OCI-LY3 (cell line): Measurements from ENCODE around the gene MTA1.

ENCODE experiments used
- EZH2phosphoT487 ChIP-seq: fragments of 200-600 bp; shearing (Covaris generic); IDR thresholded peaks from 2 replicates; pipeline ENCODE4 v1.6.1; 2018; ENCODE audit warnings: antibody characterized with exemption, mixed run types, low read depth
- TF ChIP-seq, protein P1 (sequence below): fragments of 200-600, 300-600 bp; sonication (generic); IDR thresholded peaks from 2 replicates; pipeline ENCODE4 v1.5.1; 2014; ENCODE audit warnings: antibody characterized with exemption, low read length, low read depth

DNA sequence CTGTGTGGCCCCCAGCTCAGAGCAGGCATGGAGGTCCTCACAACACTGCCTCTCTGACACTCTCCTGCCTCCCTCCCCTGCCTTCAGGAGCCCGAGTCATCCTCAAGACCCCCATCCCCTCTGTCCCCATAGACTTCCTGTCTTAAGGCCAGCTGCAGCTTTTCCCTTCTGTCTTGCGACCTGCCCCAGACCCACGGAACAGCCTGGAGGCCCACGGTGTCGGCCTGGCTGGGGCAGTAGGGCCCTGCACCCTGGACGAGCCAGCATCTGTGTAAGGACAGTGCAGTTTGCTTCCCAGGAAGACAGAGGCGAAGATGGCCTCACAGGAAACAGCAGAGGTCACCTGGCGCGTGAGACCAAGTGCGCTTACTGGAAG lies 81.1 kb downstream of the MTA1 start:
- TF ChIP-seq, protein P1, sequence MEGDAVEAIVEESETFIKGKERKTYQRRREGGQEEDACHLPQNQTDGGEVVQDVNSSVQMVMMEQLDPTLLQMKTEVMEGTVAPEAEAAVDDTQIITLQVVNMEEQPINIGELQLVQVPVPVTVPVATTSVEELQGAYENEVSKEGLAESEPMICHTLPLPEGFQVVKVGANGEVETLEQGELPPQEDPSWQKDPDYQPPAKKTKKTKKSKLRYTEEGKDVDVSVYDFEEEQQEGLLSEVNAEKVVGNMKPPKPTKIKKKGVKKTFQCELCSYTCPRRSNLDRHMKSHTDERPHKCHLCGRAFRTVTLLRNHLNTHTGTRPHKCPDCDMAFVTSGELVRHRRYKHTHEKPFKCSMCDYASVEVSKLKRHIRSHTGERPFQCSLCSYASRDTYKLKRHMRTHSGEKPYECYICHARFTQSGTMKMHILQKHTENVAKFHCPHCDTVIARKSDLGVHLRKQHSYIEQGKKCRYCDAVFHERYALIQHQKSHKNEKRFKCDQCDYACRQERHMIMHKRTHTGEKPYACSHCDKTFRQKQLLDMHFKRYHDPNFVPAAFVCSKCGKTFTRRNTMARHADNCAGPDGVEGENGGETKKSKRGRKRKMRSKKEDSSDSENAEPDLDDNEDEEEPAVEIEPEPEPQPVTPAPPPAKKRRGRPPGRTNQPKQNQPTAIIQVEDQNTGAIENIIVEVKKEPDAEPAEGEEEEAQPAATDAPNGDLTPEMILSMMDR, result no peak
- no peak for TF ChIP-seq EZH2phosphoT487
